C4-2B (cell line): ENCODE measurements around the gene CAPN7.

Experiments used
- H3K27ac ChIP-seq: fragments of 450-650 bp; 2 replicates; pipeline ENCODE4 v1.5.1; 2017
- CTCF ChIP-seq: fragments of 450-650 bp; conservative IDR thresholded peaks from 2 replicates; pipeline ENCODE4 v1.5.1; 2017; ENCODE audit warnings: mild to moderate bottlenecking
- ZFX ChIP-seq: fragments of 450-650 bp; IDR thresholded peaks from 2 replicates; pipeline ENCODE4 v1.6.1; 2017

Gene CAPN7

GRCh38 chr3:15284121-15284889 is 78.3 kb downstream of the CAPN7 start:
- TF ChIP-seq CTCF (no peak), ZFX (no peak)
- H3K27ac ChIP-seq, result no peak overlapping the region

GRCh38 chr3:15286022-15286421 is 80.0 kb downstream of the CAPN7 start:
- TF ChIP-seq ZFX (no peak), CTCF (no peak)
- no peak overlapping the region for H3K27ac ChIP-seq

GRCh38 chr3:15287565-15288330 is 81.7 kb downstream of the CAPN7 start:
- TF ChIP-seq ZFX (no peak), CTCF (no peak)
- no peak overlapping the region for H3K27ac ChIP-seq

DNA sequence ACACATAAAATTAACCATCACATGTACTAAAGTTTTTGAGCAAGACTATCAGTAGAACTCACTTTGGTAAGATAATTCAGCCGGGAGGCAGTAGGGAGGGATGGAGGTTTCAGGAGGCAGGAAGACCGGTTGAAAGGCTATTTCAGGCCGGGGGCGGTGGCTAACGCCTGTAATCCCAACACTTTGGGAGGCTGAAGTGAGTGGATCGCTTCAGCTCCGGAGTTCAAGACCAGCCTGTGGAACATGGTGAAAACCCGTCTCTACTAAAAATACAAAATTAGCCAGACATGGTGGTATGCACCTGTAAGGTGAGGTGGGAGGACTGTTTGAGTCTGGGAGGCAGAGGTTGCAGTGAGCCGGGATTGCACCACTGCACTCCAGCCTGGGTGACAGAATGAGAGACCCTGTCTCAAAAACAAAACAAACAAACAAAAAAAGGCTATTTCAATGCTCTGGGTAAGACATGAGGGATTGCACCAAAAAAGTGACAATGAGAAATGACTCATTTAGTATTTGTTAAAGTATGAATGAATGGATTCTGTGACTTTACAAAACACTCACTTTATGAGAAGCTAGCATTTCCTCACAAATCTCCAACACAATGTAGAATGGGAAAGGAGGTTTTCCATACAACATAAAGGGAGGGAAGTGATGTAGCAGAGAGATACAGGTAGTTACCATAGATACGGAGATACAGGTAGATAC is 82.4 kb downstream of the CAPN7 start:
- H3K27ac ChIP-seq, result no peak overlapping the region
- TF ChIP-seq CTCF, result no peak

GRCh38 chr3:15289661-15290060 is 83.6 kb downstream of the CAPN7 start:
- H3K27ac ChIP-seq, result no peak overlapping the region
- TF ChIP-seq ZFX (no peak), CTCF (no peak)

DNA sequence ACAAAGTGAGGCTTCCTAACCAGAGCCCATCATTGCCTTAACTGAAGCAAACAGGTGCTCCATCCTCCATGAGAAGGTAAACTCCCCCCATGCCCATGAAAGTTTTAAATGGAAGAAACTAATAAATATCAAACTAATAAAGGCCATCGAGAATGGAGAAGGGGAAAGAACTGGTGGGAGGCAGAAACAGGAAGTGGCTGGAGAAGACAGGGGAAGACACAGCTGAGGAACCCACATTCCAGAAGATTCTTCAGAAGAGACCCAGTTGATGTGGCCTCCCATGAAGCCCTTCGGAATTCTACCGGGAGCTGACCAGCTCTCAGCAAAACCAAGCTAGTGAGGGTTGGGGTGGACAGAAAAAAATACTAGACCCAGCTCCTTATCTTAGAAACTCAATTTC is 84.7 kb downstream of the CAPN7 start:
- TF ChIP-seq CTCF, result no peak
- TF ChIP-seq ZFX, result no peak
- H3K27ac ChIP-seq, result no peak overlapping the region
